Left ventricle myocardium inferior (tissue), 1 donor: Measurements from ENCODE around the gene LAPTM5. TPM values are rescaled to one million over a fixed set of nuclear protein-coding genes. Genes with fewer than 3 reads are reported as not detected.

Source experiments
- DNase-seq: peaks from one replicate; pipeline ENCODE4 v3.0.0-alpha.2; 2020
- H3K27ac ChIP-seq: fragments of 200-600 bp; replicated peaks from 2 replicates; pipeline ENCODE4 v1.8.0; 2021
- H3K27me3 ChIP-seq: fragments of 200-600 bp; 2 replicates; pipeline ENCODE4 v1.8.0; 2021; ENCODE audit warnings: low read depth
- H3K36me3 ChIP-seq: fragments of 200-600 bp; 2 replicates; pipeline ENCODE4 v1.8.0; 2021
- H3K4me1 ChIP-seq: fragments of 200-600 bp; 2 replicates; pipeline ENCODE4 v1.8.0; 2021
- H3K4me3 ChIP-seq: fragments of 200-600 bp; 2 replicates; pipeline ENCODE4 v1.8.0; 2021; ENCODE audit warnings: mild to moderate bottlenecking, moderate library complexity
- H3K9me3 ChIP-seq: fragments of 200-600 bp; replicated peaks from 2 replicates; pipeline ENCODE4 v1.8.0; 2021
- CTCF ChIP-seq: fragments of 200-600 bp; IDR thresholded peaks from 2 replicates; pipeline ENCODE4 v1.8.0; 2021; ENCODE audit warnings: antibody characterized with exemption, mild to moderate bottlenecking, borderline replicate concordance
- intact Hi-C: fragments of 100-400 bp; cut with micrococcal nuclease; formaldehyde crosslinking; loops from one replicate; pipeline ENCODE4 v1.11.0; 2022
- total RNA-seq: library from RNA; stranded (reverse); fragmentation: NEBNext Ultra II Directional; extraction: Animal tissue kit (Norgen Biotek cat#: 25700); gene quantifications from one replicate; pipeline ENCODE4 v1.2.1, GENCODE V29; 2021
- donor health status: DM: no; HTN: yes; CAD: no; lungs with severe emphysema.

LAPTM5 gene
- total RNA-seq, 1 donor from 2014 or later = 18.8 TPM

- intact Hi-C loops = no loop called here
- Histone ChIP-seq H3K27me3 (no peaks in the 10 kb centered on the region), H3K4me3 (no peak overlapping the region), H3K4me1 (peaks cover 40% of the 10 kb centered on the region), H3K36me3 (no peaks in the 10 kb centered on the region), H3K9me3 (no peaks in the 10 kb centered on the region), H3K27ac (no peak overlapping the region)
- no peak for DNase-seq
- TF ChIP-seq CTCF = no peak
Observed at GRCh38 chr1:30759718-30760281, 2.2 kb upstream of the LAPTM5 start.

GRCh38 chr1:30758785-30759380 is 1.3 kb upstream of the LAPTM5 start:
- no peak for DNase-seq
- no peaks in the 10 kb centered on the region for H3K36me3 ChIP-seq
- H3K27ac ChIP-seq = no peak overlapping the region
- no peak for TF ChIP-seq CTCF
- H3K27me3 ChIP-seq = peaks cover 3% of the 10 kb centered on the region
- intact Hi-C loops = no loop called here
- H3K4me3 ChIP-seq = no peak overlapping the region
- peaks cover 40% of the 10 kb centered on the region for H3K4me1 ChIP-seq
- H3K9me3 ChIP-seq = no peaks in the 10 kb centered on the region

GRCh38 chr1:30758121-30758688 is 631 bp upstream of the LAPTM5 start:
- TF ChIP-seq CTCF = no peak
- no peak for DNase-seq

GRCh38 chr1:30756545-30757351 is 826 bp downstream of the LAPTM5 start:
- Histone ChIP-seq H3K27me3 (peaks cover 24% of the 10 kb centered on the region), H3K27ac (peak overlapping the region; percentile 59), H3K4me3 (peak overlapping the region; percentile 55), H3K9me3 (no peaks in the 10 kb centered on the region), H3K4me1 (peaks cover 34% of the 10 kb centered on the region), H3K36me3 (no peaks in the 10 kb centered on the region)
- DNase-seq = peak; percentile 47
- intact Hi-C loops = no loop called here
- TF ChIP-seq CTCF = no peak

More at GRCh38 chr1:30758121-30758688, 631 bp upstream of the LAPTM5 start:
- Histone ChIP-seq H3K9me3 (no peaks in the 10 kb centered on the region), H3K4me1 (peaks cover 40% of the 10 kb centered on the region), H3K27me3 (peaks cover 10% of the 10 kb centered on the region), H3K27ac (peak overlapping the region; percentile 59), H3K4me3 (peak overlapping the region; percentile 55), H3K36me3 (no peaks in the 10 kb centered on the region)
- intact Hi-C loops = no loop called here

GRCh38 chr1:30756206-30756544 is 1.4 kb downstream of the LAPTM5 start:
- TF ChIP-seq CTCF = no peak
- Histone ChIP-seq H3K9me3 (no peaks in the 10 kb centered on the region), H3K4me1 (peaks cover 29% of the 10 kb centered on the region), H3K27me3 (peaks cover 27% of the 10 kb centered on the region), H3K27ac (peak overlapping the region; percentile 59), H3K36me3 (no peaks in the 10 kb centered on the region), H3K4me3 (peak overlapping the region; percentile 55)
- intact Hi-C loops = no loop called here
- DNase-seq = no peak
